Measurements from ENCODE around the gene MKRN1. TPM values are rescaled to one million over a fixed set of nuclear protein-coding genes. Genes with fewer than 3 reads are reported as not detected.

MKRN1 gene
- total and polyA plus RNA-seq, 8 donors = 21.0 to 102 (median 49.8) TPM

GRCh38 chr7:140525743-140526142 lies 46.4 kb upstream of the MKRN1 start:
- no peaks in the 10 kb centered on the region for H3K9me3 ChIP-seq
- peaks cover 0 to 22% (median 5%) of the 10 kb centered on the region in 4 donors for H3K36me3 ChIP-seq
- H3K4me1 ChIP-seq = peaks cover 0 to 7% (median 0%) of the 10 kb centered on the region in 4 donors
- no peak overlapping the region for H3K4me3 ChIP-seq
- intact Hi-C loops (cut with DNase I; ENCODE audit: low total_unique reads) = no loop called here
- no peaks in the 10 kb centered on the region for H3K27me3 ChIP-seq
- no peak for DNase-seq
- WGBS, 5 donors = 59 to 70% (median 65%) methylated on average over 10 of the region's 10 CpGs
- TF ChIP-seq EP300 (IDR thresholded peaks at IDR 0.05) (no peak), POLR2AphosphoS5 (IDR thresholded peaks at IDR 0.05) (no peak), POLR2A (IDR thresholded peaks at IDR 0.05) (no peak)
- TF ChIP-seq, protein P1, sequence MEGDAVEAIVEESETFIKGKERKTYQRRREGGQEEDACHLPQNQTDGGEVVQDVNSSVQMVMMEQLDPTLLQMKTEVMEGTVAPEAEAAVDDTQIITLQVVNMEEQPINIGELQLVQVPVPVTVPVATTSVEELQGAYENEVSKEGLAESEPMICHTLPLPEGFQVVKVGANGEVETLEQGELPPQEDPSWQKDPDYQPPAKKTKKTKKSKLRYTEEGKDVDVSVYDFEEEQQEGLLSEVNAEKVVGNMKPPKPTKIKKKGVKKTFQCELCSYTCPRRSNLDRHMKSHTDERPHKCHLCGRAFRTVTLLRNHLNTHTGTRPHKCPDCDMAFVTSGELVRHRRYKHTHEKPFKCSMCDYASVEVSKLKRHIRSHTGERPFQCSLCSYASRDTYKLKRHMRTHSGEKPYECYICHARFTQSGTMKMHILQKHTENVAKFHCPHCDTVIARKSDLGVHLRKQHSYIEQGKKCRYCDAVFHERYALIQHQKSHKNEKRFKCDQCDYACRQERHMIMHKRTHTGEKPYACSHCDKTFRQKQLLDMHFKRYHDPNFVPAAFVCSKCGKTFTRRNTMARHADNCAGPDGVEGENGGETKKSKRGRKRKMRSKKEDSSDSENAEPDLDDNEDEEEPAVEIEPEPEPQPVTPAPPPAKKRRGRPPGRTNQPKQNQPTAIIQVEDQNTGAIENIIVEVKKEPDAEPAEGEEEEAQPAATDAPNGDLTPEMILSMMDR (IDR thresholded peaks at IDR 0.05) = no peak
- H3K27ac ChIP-seq = no peak overlapping the region

DNA sequence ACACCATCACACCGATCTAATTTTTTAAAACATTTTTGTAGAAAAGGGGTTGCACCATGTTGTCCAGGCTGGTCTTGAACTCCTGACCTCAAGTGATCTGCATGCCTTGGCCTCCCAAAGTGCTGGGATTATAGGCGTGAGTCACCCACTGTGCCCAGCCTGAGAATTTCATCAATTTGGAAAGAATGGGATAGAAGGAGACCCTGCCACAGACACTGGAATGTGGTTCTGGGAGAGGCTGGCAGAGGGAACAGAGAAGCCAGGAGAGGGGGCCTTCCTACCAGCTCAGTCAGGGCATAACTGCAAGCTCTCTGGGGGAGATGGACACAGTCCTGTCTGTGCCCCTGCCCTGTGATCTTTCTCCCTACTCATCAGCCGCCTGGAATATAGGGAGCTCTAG lies 42.1 kb upstream of the MKRN1 start:
- Histone ChIP-seq H3K4me3 (no peak overlapping the region), H3K27me3 (no peaks in the 10 kb centered on the region), H3K27ac (no peak overlapping the region), H3K36me3 (peaks cover 0 to 22% (median 5%) of the 10 kb centered on the region in 4 donors), H3K9me3 (no peaks in the 10 kb centered on the region), H3K4me1 (peaks cover 0 to 18% (median 4%) of the 10 kb centered on the region in 4 donors)
- TF ChIP-seq EP300 (IDR thresholded peaks at IDR 0.05) (no peak), POLR2A (IDR thresholded peaks at IDR 0.05) (no peak), POLR2AphosphoS5 (IDR thresholded peaks at IDR 0.05) (no peak)
- TF ChIP-seq, protein P1 (IDR thresholded peaks at IDR 0.05) = no peak
- intact Hi-C loops (cut with DNase I; ENCODE audit: low total_unique reads) = no loop called here
- WGBS, 5 donors = 90 to 97% (median 91%) methylated on average over 2 to 3 of the region's 3 CpGs
- DNase-seq = no peak

GRCh38 chr7:140519007-140519399 lies 39.7 kb upstream of the MKRN1 start:
- H3K27ac ChIP-seq = peak overlapping the region in 2 of 5 donors; percentile 42 to 46
- H3K9me3 ChIP-seq = no peaks in the 10 kb centered on the region
- DNase-seq = peak in 1 of 2 donors; percentile 31
- WGBS, 5 donors = 65 to 73% (median 68%) methylated on average over 7 of the region's 7 CpGs
- peaks cover 0 to 22% (median 5%) of the 10 kb centered on the region in 4 donors for H3K36me3 ChIP-seq
- intact Hi-C loops (cut with DNase I; ENCODE audit: low total_unique reads) = loop anchor here (5.0 kb wide), 1 partner anchor 133 kb away; no protein-coding TSS in a partner anchor
- no peak overlapping the region for H3K4me3 ChIP-seq
- no peak for TF ChIP-seq POLR2AphosphoS5 (IDR thresholded peaks at IDR 0.05)
- TF ChIP-seq EP300 (IDR thresholded peaks at IDR 0.05) = no peak
- TF ChIP-seq, protein P1 (IDR thresholded peaks at IDR 0.05) = no peak
- no peak for TF ChIP-seq POLR2A (IDR thresholded peaks at IDR 0.05)
- no peaks in the 10 kb centered on the region for H3K27me3 ChIP-seq
- H3K4me1 ChIP-seq = peaks cover 0 to 11% (median 4%) of the 10 kb centered on the region in 4 donors

- no peaks in the 10 kb centered on the region for H3K27me3 ChIP-seq
- peaks cover 0 to 22% (median 5%) of the 10 kb centered on the region in 4 donors for H3K36me3 ChIP-seq
- WGBS, 5 donors = 79 to 92% (median 90%) methylated on average over 15 of the region's 15 CpGs
- peaks cover 0 to 11% (median 4%) of the 10 kb centered on the region in 4 donors for H3K4me1 ChIP-seq
- intact Hi-C loops (cut with DNase I; ENCODE audit: low total_unique reads) = loop anchor here (5.0 kb wide), 1 partner anchor 134 kb away; no protein-coding TSS in a partner anchor
- no peak overlapping the region for H3K4me3 ChIP-seq
- no peak for DNase-seq
- H3K27ac ChIP-seq = peak overlapping the region in 4 of 5 donors; percentile 3 to 46 (median 34)
- no peak for TF ChIP-seq POLR2A (IDR thresholded peaks at IDR 0.05)
- TF ChIP-seq, protein P1 (IDR thresholded peaks at IDR 0.05) = no peak
- no peak for TF ChIP-seq POLR2AphosphoS5 (IDR thresholded peaks at IDR 0.05)
- no peak for TF ChIP-seq EP300 (IDR thresholded peaks at IDR 0.05)
- no peaks in the 10 kb centered on the region for H3K9me3 ChIP-seq
Measured at GRCh38 chr7:140518370-140519006, 39.2 kb upstream of the MKRN1 start.

Measured in stomach (tissue), 9 donors.